A673 (cell line): ENCODE data around the gene ARHGAP22. TPM values are rescaled to one million over a fixed set of nuclear protein-coding genes. Genes with fewer than 3 reads are reported as not detected.

ENCODE experiments used
- BruUV-seq: library from RNA; stranded (reverse); fragments of 400-500 nt; replicated peaks from 2 replicates; lab custom pipeline; 2021; lab: Mats Ljungman, UMichigan
- CTCF ChIA-PET: fragments of 300-600 bp; sonication (Branson Sonifier 250); formaldehyde crosslinking; loops from one replicate; lab custom pipeline; 2022; ENCODE audit warnings: antibody characterized with exemption; lab: Charles Lee
- POLR2A ChIA-PET: fragments of 300-600 bp; sonication (Branson Sonifier 250); formaldehyde crosslinking; loops from one replicate; lab custom pipeline; 2022; ENCODE audit warnings: antibody characterized with exemption; ENCODE audit not compliant: low non-redundant PET; lab: Charles Lee
- DNase-seq: peaks from one replicate; pipeline ENCODE4 v3.0.0-alpha.2; 2015; ENCODE audit warnings: low spot score
- H3K27ac ChIP-seq: fragments of 200-600 bp; sonication (generic); 2 replicates; pipeline ENCODE4 v1.5.1; 2016; ENCODE audit warnings: mixed run types, low read depth, mild to moderate bottlenecking, mixed read lengths, antibody characterized with exemption, low read length; ENCODE audit not compliant: poor library complexity, severe bottlenecking
- H3K27me3 ChIP-seq: fragments of 200-600 bp; sonication (generic); replicated peaks from 2 replicates; pipeline ENCODE4 v1.6.1; 2017; ENCODE audit warnings: mixed run types, low read depth, mild to moderate bottlenecking, mixed read lengths, antibody characterized with exemption, low read length; ENCODE audit not compliant: insufficient read depth, poor library complexity
- H3K36me3 ChIP-seq: fragments of 200-600 bp; sonication (generic); 2 replicates; pipeline ENCODE4 v1.6.1; 2016; ENCODE audit warnings: mixed run types, mild to moderate bottlenecking, mixed read lengths, antibody characterized with exemption, low read length; ENCODE audit not compliant: insufficient read depth, poor library complexity, severe bottlenecking
- H3K4me1 ChIP-seq: fragments of 200-600 bp; sonication (generic); 2 replicates; pipeline ENCODE4 v1.6.1; 2017; ENCODE audit warnings: mixed run types, mild to moderate bottlenecking, mixed read lengths, antibody characterized with exemption, low read length; ENCODE audit not compliant: insufficient read depth, poor library complexity, severe bottlenecking
- H3K4me3 ChIP-seq: fragments of 200-600 bp; sonication (generic); 2 replicates; pipeline ENCODE4 v1.5.1; 2016; ENCODE audit warnings: low read depth, mixed run types, mild to moderate bottlenecking, mixed read lengths, low read length; ENCODE audit not compliant: poor library complexity, severe bottlenecking
- H3K9me3 ChIP-seq: fragments of 200-600 bp; sonication (generic); 2 replicates; pipeline ENCODE4 v1.6.1; 2016; ENCODE audit warnings: mixed run types, low read depth, mild to moderate bottlenecking, mixed read lengths, antibody characterized with exemption, low read length; ENCODE audit not compliant: poor library complexity, severe bottlenecking
- EZH2 ChIP-seq: fragments of 200-600 bp; sonication (generic); IDR thresholded peaks from 2 replicates; pipeline ENCODE4 v1.6.1; 2017; ENCODE audit warnings: borderline replicate concordance, low read depth, mild to moderate bottlenecking, mixed read lengths, antibody characterized with exemption, low read length; ENCODE audit not compliant: poor library complexity, severe bottlenecking
- intact Hi-C: fragments of 100-400 bp; cut with micrococcal nuclease; formaldehyde crosslinking; loops from one replicate; pipeline ENCODE4 v1.10.0; 2022; ENCODE audit not compliant: unreplicated experiment
- total RNA-seq: library from RNA; stranded (reverse); gene quantifications from 2 replicates; pipeline ENCODE4 v1.2.3, GENCODE V29; 2021
- TF ChIP-seq, protein P1 (sequence below): fragments of 300-800, 200-600 bp; sonication (generic); conservative IDR thresholded peaks from 2 replicates; pipeline ENCODE4 v1.5.1; 2017; ENCODE audit warnings: low read depth, mild to moderate bottlenecking, antibody characterized with exemption, low read length, moderate library complexity, mixed read lengths

The ARHGAP22 gene
- total RNA-seq, 1 experiment from 2014 or later, result 0.47 TPM

DNA sequence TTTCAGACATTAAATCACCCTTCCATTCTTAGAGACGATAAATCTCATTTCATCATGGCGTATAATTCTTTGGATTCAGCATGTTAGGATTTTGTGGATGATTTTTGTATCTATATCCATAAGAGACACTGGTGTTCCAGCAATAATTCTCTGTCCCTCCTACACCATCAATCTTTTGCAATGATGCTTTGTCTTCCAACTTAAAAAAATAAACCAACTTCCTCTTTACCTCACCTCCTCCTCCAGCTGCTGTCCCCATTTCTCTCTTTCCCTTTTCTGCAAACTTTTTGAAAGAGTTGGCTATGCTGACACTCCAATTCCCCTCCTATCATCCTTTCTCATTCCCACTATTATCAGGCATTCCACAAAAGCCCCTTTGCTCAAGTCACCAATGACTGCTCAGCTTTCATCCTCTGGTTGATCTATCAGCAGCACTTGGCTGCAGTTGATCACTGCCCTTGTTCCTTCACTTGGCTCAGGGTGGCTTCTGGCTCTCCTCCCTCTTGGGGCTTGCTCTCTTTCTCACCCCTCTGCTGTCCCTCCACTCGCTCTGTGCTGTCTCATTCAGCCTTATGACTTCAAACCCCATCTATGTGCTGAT lies 130.0 kb downstream of the ARHGAP22 start:
- H3K9me3 ChIP-seq, result no peaks in the 10 kb centered on the region
- no peaks in the 10 kb centered on the region for H3K27me3 ChIP-seq
- no peaks in the 10 kb centered on the region for H3K36me3 ChIP-seq
- intact Hi-C loops, result no loop called here
- H3K4me3 ChIP-seq, result no peak overlapping the region
- ChIA-PET CTCF (no interaction called here), POLR2A (no interaction called here)
- H3K4me1 ChIP-seq, result peaks cover 28% of the 10 kb centered on the region
- H3K27ac ChIP-seq, result no peak overlapping the region
- no peak for TF ChIP-seq EZH2
- TF ChIP-seq, protein P1, sequence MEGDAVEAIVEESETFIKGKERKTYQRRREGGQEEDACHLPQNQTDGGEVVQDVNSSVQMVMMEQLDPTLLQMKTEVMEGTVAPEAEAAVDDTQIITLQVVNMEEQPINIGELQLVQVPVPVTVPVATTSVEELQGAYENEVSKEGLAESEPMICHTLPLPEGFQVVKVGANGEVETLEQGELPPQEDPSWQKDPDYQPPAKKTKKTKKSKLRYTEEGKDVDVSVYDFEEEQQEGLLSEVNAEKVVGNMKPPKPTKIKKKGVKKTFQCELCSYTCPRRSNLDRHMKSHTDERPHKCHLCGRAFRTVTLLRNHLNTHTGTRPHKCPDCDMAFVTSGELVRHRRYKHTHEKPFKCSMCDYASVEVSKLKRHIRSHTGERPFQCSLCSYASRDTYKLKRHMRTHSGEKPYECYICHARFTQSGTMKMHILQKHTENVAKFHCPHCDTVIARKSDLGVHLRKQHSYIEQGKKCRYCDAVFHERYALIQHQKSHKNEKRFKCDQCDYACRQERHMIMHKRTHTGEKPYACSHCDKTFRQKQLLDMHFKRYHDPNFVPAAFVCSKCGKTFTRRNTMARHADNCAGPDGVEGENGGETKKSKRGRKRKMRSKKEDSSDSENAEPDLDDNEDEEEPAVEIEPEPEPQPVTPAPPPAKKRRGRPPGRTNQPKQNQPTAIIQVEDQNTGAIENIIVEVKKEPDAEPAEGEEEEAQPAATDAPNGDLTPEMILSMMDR, result no peak
- no TSS peak for BruUV-seq
- DNase-seq, result no peak

DNA sequence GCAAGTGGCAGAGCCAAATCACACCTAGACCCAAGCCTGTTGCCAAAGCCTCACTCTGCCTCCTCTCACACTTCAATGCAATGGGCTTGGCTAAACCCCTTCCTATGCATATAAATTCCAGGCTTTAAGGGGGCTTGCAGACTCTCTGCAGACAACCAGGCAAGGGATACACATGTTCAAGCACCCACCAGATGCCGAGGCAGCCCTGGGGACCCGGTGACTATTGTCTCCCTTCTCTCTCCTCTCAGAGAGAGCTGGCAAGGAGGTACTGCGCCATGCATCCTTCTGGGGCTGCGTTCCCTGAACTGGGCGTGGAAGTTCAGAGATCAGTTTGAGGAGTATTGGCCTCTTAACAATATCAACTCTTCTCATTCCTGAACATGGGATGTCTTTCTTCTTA lies 131.2 kb downstream of the ARHGAP22 start:
- peaks cover 31% of the 10 kb centered on the region for H3K4me1 ChIP-seq
- no TSS peak for BruUV-seq
- intact Hi-C loops, result no loop called here
- no peaks in the 10 kb centered on the region for H3K9me3 ChIP-seq
- ChIA-PET CTCF (no interaction called here), POLR2A (no interaction called here)
- no peaks in the 10 kb centered on the region for H3K36me3 ChIP-seq
- no peak overlapping the region for H3K27ac ChIP-seq
- DNase-seq, result no peak
- no peak overlapping the region for H3K4me3 ChIP-seq
- no peaks in the 10 kb centered on the region for H3K27me3 ChIP-seq
- TF ChIP-seq EZH2, result no peak
- TF ChIP-seq, protein P1, result no peak

- H3K36me3 ChIP-seq, result no peaks in the 10 kb centered on the region
- no peaks in the 10 kb centered on the region for H3K27me3 ChIP-seq
- H3K4me1 ChIP-seq, result peaks cover 31% of the 10 kb centered on the region
- ChIA-PET CTCF (no interaction called here), POLR2A (no interaction called here)
- no peak for DNase-seq
- intact Hi-C loops, result no loop called here
- no peak overlapping the region for H3K27ac ChIP-seq
- no peaks in the 10 kb centered on the region for H3K9me3 ChIP-seq
- TF ChIP-seq, protein P1, result no peak
- TF ChIP-seq EZH2, result no peak
- BruUV-seq, result no TSS peak
- no peak overlapping the region for H3K4me3 ChIP-seq
Observed at GRCh38 chr10:48472501-48473069, 132.3 kb downstream of the ARHGAP22 start.
